Left cardiac atrium (tissue), 4 donors: ENCODE measurements around the gene SLC9A1. TPM values are rescaled to one million over a fixed set of nuclear protein-coding genes. Genes with fewer than 3 reads are reported as not detected.

Experiments
- ATAC-seq, 2 donors: fragments of 200-7000 bp; cut with Tn5 transposase; one replicate each; pipeline ENCODE4 v1.9.1; 2020; ENCODE audit warnings: mild to moderate bottlenecking in 2 of 2, moderate library complexity in 2 of 2
- DNase-seq: peaks from one replicate; pipeline ENCODE4 v3.0.0-alpha.2; 2020
- intact Hi-C, 2 donors: fragments of 100-400 bp; cut with DNase I; formaldehyde crosslinking; loops; one replicate each; pipeline versions ENCODE4 v1.14.1 to v1.15.1; 2022 to 2023
- total RNA-seq, 2 donors: library from RNA; stranded (reverse); fragmentation: NEBNext Ultra II Directional; extraction: Animal tissue kit (Norgen Biotek cat#: 25700); gene quantifications; one replicate each; pipeline ENCODE4 v1.2.1, GENCODE V29; 2021
- donor health status: DM: no; HTN: yes; CAD: no.
- donor health status: DM: no; HTN: yes; CAD: no; lungs with severe emphysema.
- donor health status: DM: yes; HTN: yes; CAD: no.
- donor health status: Dilated cardiomyopathy.

The SLC9A1 gene
- total RNA-seq, 2 donors from 2014 or later: 17.4 to 37.3 TPM

- intact Hi-C loops: no loop called here
- DNase-seq (no peak), ATAC-seq (no peak)
Observed at GRCh38 chr1:27058966-27059669, 95.8 kb downstream of the SLC9A1 start.

- intact Hi-C loops: no loop called here
- ATAC-seq (peak in 1 of 2 donors; percentile 23), DNase-seq (no peak)
Observed at GRCh38 chr1:27057801-27058625, 96.9 kb downstream of the SLC9A1 start.

- intact Hi-C loops: no loop called here
- ATAC-seq: no peak
- no peak for DNase-seq
Observed at GRCh38 chr1:27057389-27057788, 97.5 kb downstream of the SLC9A1 start.

- ATAC-seq (no peak), DNase-seq (no peak)
- intact Hi-C loops: no loop called here
Observed at GRCh38 chr1:27053977-27054753, 100.8 kb downstream of the SLC9A1 start.

GRCh38 chr1:27052527-27052926 is 102.4 kb downstream of the SLC9A1 start:
- intact Hi-C loops: no loop called here
- DNase-seq (no peak), ATAC-seq (no peak)

- DNase-seq (no peak), ATAC-seq (no peak)
- intact Hi-C loops: loop anchor here in 1 of 2 donors (5.0 kb wide), 1 partner anchor 233 kb away; no protein-coding TSS in a partner anchor
Observed at GRCh38 chr1:27049607-27050006, 105.3 kb downstream of the SLC9A1 start.

GRCh38 chr1:27049100-27049499 is 105.8 kb downstream of the SLC9A1 start:
- DNase-seq (no peak), ATAC-seq (no peak)
- intact Hi-C loops: loop anchor here in 1 of 2 donors (5.0 kb wide), 1 partner anchor 233 kb away; no protein-coding TSS in a partner anchor

Other genes starting within 250 kb of the SLC9A1 start
- 1 to 10 TPM; 4.5 to 6.5 TPM for gene NR0B2, start 241.2 kb downstream of the SLC9A1 start, total RNA-seq
- gene NUDC, start 233.4 kb downstream of the SLC9A1 start, total RNA-seq: 10 to 100 TPM; 65.8 to 65.9 TPM
- under 1 TPM; 0.18 to 0.68 TPM for gene KDF1, start 194.7 kb downstream of the SLC9A1 start, total RNA-seq
- 10 to 100 TPM; 40.6 to 45.2 TPM for gene TRNP1, start 161.4 kb downstream of the SLC9A1 start, total RNA-seq
- gene TENT5B, start 142.3 kb downstream of the SLC9A1 start, total RNA-seq: 10 to 100 TPM; 17.1 to 29.0 TPM
- 10 to 100 TPM; 50.6 to 54.2 TPM for gene WDTC1, start 79.5 kb upstream of the SLC9A1 start, total RNA-seq
- gene TMEM222, start 167.0 kb upstream of the SLC9A1 start, total RNA-seq: 10 to 100 TPM; 20.7 to 29.2 TPM
- gene SYTL1, start 186.9 kb upstream of the SLC9A1 start, total RNA-seq: 1 to 10 TPM in 1 of 2 donors, under 1 TPM in 1; 0.81 to 2.4 TPM
- gene MAP3K6, start 211.8 kb upstream of the SLC9A1 start, total RNA-seq: 10 to 100 TPM; 51.5 to 64.2 TPM
- gene FCN3, start 219.7 kb upstream of the SLC9A1 start, total RNA-seq: 10 to 100 TPM; 14.2 to 24.5 TPM
- not detected for gene CD164L2, start 228.2 kb upstream of the SLC9A1 start, total RNA-seq
- gene GPR3, start 237.5 kb upstream of the SLC9A1 start, total RNA-seq: 10 to 100 TPM in 1 of 2 donors, 1 to 10 TPM in 1; 1.7 to 12.4 TPM